ENCODE results near the gene RAB3IL1. TPM values are rescaled to one million over a fixed set of nuclear protein-coding genes. Genes with fewer than 3 reads are reported as not detected.

The RAB3IL1 gene
- total RNA-seq, 1 donor from 2014 or later = 1.3 TPM

DNA sequence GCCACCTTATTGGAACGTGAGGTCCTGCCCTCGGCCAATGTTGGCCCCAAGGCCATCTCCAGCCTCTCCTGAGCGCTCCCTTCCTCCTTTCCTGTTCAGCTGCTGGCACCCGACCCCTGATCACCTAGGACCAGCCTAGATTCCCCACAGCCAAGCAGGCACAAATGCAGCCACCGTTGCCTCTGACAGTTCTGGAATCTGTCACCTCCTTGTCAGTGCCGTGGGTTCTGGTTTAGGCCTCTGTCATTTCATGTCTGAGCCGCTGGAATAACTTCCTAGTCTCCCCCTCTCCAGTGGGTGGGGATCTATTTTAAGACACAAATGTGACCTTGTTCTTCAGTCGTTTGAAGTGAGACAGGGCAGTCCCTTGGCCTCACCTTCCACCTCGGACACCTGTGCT is 55.7 kb downstream of the RAB3IL1 start:
- Mint-ChIP-seq H3K36me3 (ENCODE audit: unreplicated experiment) (peaks cover 4% of the 10 kb centered on the region), H3K27ac (ENCODE audit: unreplicated experiment) (peak overlapping the region; percentile 22), H3K27me3 (ENCODE audit: unreplicated experiment) (peaks cover 9% of the 10 kb centered on the region), H3K4me1 (ENCODE audit: low read depth, unreplicated experiment) (no peaks in the 10 kb centered on the region), H3K4me3 (ENCODE audit: unreplicated experiment) (no peak overlapping the region), H3K9me3 (ENCODE audit: unreplicated experiment) (peaks cover 7% of the 10 kb centered on the region)
- TF ChIP-seq, protein P1, sequence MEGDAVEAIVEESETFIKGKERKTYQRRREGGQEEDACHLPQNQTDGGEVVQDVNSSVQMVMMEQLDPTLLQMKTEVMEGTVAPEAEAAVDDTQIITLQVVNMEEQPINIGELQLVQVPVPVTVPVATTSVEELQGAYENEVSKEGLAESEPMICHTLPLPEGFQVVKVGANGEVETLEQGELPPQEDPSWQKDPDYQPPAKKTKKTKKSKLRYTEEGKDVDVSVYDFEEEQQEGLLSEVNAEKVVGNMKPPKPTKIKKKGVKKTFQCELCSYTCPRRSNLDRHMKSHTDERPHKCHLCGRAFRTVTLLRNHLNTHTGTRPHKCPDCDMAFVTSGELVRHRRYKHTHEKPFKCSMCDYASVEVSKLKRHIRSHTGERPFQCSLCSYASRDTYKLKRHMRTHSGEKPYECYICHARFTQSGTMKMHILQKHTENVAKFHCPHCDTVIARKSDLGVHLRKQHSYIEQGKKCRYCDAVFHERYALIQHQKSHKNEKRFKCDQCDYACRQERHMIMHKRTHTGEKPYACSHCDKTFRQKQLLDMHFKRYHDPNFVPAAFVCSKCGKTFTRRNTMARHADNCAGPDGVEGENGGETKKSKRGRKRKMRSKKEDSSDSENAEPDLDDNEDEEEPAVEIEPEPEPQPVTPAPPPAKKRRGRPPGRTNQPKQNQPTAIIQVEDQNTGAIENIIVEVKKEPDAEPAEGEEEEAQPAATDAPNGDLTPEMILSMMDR (IDR thresholded peaks at IDR 0.05; ENCODE audit: partially characterized antibody, unreplicated experiment) = no peak
- no peak for DNase-seq

GRCh38 chr11:61860054-61860903 is 57.1 kb downstream of the RAB3IL1 start:
- Mint-ChIP-seq H3K27ac (ENCODE audit: unreplicated experiment) (no peak overlapping the region), H3K9me3 (ENCODE audit: unreplicated experiment) (peaks cover 5% of the 10 kb centered on the region), H3K4me3 (ENCODE audit: unreplicated experiment) (no peak overlapping the region), H3K36me3 (ENCODE audit: unreplicated experiment) (peaks cover 4% of the 10 kb centered on the region), H3K4me1 (ENCODE audit: low read depth, unreplicated experiment) (peaks cover 4% of the 10 kb centered on the region), H3K27me3 (ENCODE audit: unreplicated experiment) (peaks cover 13% of the 10 kb centered on the region)
- no peak for DNase-seq
- TF ChIP-seq, protein P1 (IDR thresholded peaks at IDR 0.05; ENCODE audit: partially characterized antibody, unreplicated experiment) = no peak

DNA sequence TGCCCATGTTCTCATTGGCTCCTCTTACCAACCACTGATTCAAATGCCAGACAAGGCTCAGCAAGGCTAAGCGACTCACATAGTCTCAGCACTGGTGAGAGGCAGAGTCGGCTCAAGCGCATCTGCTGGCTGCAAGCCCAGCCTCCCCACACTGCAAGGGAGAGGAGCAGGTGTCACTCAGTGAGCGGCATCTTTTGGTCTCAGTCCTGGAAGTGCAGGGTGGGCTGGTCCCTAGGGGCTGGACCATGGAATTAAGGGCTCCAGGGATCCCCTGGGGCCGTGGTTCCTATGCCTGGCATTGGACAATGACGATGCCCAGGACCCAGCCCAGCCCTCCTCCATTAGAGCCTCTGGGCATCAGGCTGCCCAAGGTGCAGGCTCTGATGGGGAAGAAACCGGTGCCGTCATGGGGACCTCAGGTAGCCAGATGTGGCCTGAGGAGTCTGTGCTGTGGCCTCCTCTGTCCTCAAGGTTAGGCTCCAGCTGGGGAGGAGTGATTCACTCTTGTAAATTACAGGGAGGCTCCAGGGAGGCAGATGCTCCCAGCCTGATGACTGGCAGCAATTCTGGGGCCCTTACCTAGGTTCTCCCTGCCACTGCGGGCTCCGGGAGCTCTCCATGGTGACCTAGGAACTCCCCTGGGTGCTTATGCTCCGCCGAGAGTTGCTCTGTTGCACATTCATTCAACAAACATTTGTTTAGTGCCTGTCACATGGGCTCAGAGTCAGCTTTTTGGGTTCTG is 61.3 kb downstream of the RAB3IL1 start:
- DNase-seq = no peak
- H3K9me3 Mint-ChIP-seq (ENCODE audit: unreplicated experiment) = peaks cover 5% of the 10 kb centered on the region
- peaks cover 4% of the 10 kb centered on the region for H3K4me1 Mint-ChIP-seq (ENCODE audit: low read depth, unreplicated experiment)
- peak overlapping the region; percentile 75 for H3K27ac Mint-ChIP-seq (ENCODE audit: unreplicated experiment)
- no peak overlapping the region for H3K4me3 Mint-ChIP-seq (ENCODE audit: unreplicated experiment)
- TF ChIP-seq, protein P1 (IDR thresholded peaks at IDR 0.05; ENCODE audit: partially characterized antibody, unreplicated experiment) = no peak
- H3K36me3 Mint-ChIP-seq (ENCODE audit: unreplicated experiment) = peaks cover 4% of the 10 kb centered on the region
- peaks cover 6% of the 10 kb centered on the region for H3K27me3 Mint-ChIP-seq (ENCODE audit: unreplicated experiment)

DNA sequence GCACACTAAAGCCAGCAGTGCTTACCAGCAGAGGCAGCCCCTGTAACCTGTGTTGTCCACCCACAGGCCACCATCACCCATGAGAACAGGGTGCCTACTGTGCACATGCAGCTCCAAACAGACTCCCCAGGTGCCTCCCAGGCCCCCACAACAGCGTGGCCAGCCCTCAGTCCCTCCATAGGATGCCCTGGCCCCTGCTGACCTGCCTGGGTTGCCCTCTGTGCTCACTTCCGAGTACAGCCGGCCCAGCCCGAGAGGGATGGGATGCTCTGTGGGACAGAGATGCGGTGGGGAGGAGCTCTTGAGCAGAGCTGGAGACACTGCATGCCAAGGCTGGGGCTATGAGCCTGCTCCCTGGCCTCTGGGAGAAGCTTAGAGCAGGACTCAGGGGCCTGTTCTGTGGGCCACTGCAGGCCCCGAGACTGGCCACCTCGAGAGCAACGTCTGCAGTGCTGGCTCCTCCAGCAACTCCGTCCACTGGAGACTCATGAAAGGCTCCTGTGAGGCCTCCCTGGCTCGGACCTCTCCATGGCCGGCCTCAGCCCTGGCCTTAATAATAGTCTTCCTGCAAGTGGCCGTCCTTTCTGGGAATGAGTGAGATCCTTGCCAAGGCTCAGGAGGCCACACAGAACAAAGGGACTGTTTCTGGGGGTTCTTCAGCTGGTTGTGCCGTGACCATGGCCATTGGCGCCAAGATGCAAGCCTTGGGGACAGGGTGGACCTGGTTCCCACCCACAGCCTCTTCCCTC is 62.2 kb downstream of the RAB3IL1 start:
- DNase-seq = no peak
- Mint-ChIP-seq H3K4me3 (ENCODE audit: unreplicated experiment) (no peak overlapping the region), H3K9me3 (ENCODE audit: unreplicated experiment) (peaks cover 5% of the 10 kb centered on the region), H3K4me1 (ENCODE audit: low read depth, unreplicated experiment) (peaks cover 4% of the 10 kb centered on the region), H3K27ac (ENCODE audit: unreplicated experiment) (no peak overlapping the region), H3K36me3 (ENCODE audit: unreplicated experiment) (peaks cover 4% of the 10 kb centered on the region), H3K27me3 (ENCODE audit: unreplicated experiment) (peaks cover 6% of the 10 kb centered on the region)
- TF ChIP-seq, protein P1 (IDR thresholded peaks at IDR 0.05; ENCODE audit: partially characterized antibody, unreplicated experiment) = no peak

Measured in glutamatergic neuron (in vitro differentiated cells).